ENCODE results near the gene GJB2.

GJB2 gene

GRCh38 chr13:20193162-20193906 is 596 bp upstream of the GJB2 start:
- in situ Hi-C loops (cut with MboI; ENCODE audit: low pct_unique_long_range_greater_than_20kb, low sequenced_read_pairs, unreplicated experiment), result loop anchor here (25.0 kb wide), 2 partner anchors 644 to 719 kb away; partner anchors contain the start of gene XPO4

GRCh38 chr13:20192158-20192835 is 441 bp downstream of the GJB2 start:
- peak; percentile 29 for TF ChIP-seq CTCF (IDR thresholded peaks at IDR 0.05; ENCODE audit: extremely low read depth, insufficient read depth, missing control alignments)
- in situ Hi-C loops (cut with MboI; ENCODE audit: low pct_unique_long_range_greater_than_20kb, low sequenced_read_pairs, unreplicated experiment), result loop anchor here (25.0 kb wide), 2 partner anchors 645 to 720 kb away; partner anchors contain the start of gene XPO4
- peak; percentile 49 for DNase-seq (ENCODE audit: low spot score)

More at GRCh38 chr13:20193162-20193906, 596 bp upstream of the GJB2 start:
- no peak for TF ChIP-seq CTCF (IDR thresholded peaks at IDR 0.05; ENCODE audit: extremely low read depth, insufficient read depth, missing control alignments)
- DNase-seq (ENCODE audit: low spot score), result peak; percentile 47

GRCh38 chr13:20191311-20192157 is 1.2 kb downstream of the GJB2 start:
- in situ Hi-C loops (cut with MboI; ENCODE audit: low pct_unique_long_range_greater_than_20kb, low sequenced_read_pairs, unreplicated experiment), result loop anchor here (25.0 kb wide), 2 partner anchors 646 to 721 kb away; partner anchors contain the start of gene XPO4

GRCh38 chr13:20190481-20191310 is 2.0 kb downstream of the GJB2 start:
- no peak for TF ChIP-seq CTCF (IDR thresholded peaks at IDR 0.05; ENCODE audit: extremely low read depth, insufficient read depth, missing control alignments)
- no peak for DNase-seq (ENCODE audit: low spot score)
- in situ Hi-C loops (cut with MboI; ENCODE audit: low pct_unique_long_range_greater_than_20kb, low sequenced_read_pairs, unreplicated experiment), result loop anchor here (25.0 kb wide), 2 partner anchors 647 to 722 kb away; partner anchors contain the start of gene XPO4

More at GRCh38 chr13:20191311-20192157, 1.2 kb downstream of the GJB2 start:
- no peak for TF ChIP-seq CTCF (IDR thresholded peaks at IDR 0.05; ENCODE audit: extremely low read depth, insufficient read depth, missing control alignments)
- no peak for DNase-seq (ENCODE audit: low spot score)

GRCh38 chr13:20190076-20190475 is 2.7 kb downstream of the GJB2 start:
- no peak for TF ChIP-seq CTCF (IDR thresholded peaks at IDR 0.05; ENCODE audit: extremely low read depth, insufficient read depth, missing control alignments)
- DNase-seq (ENCODE audit: low spot score), result no peak
- in situ Hi-C loops (cut with MboI; ENCODE audit: low pct_unique_long_range_greater_than_20kb, low sequenced_read_pairs, unreplicated experiment), result loop anchor here (25.0 kb wide), 2 partner anchors 647 to 722 kb away; partner anchors contain the start of gene XPO4
